ENCODE results near the gene RAB11B.

RAB11B gene

GRCh38 chr19:8396563-8397203, 6.5 kb downstream of the RAB11B start:
- no peak for DNase-seq (ENCODE audit: extremely low read depth, low read depth)
- peak; percentile 75 for TF ChIP-seq CTCF (IDR thresholded peaks at IDR 0.05; ENCODE audit: low read depth, low read length)

- no peak for DNase-seq (ENCODE audit: extremely low read depth, low read depth)
- TF ChIP-seq CTCF (IDR thresholded peaks at IDR 0.05; ENCODE audit: low read depth, low read length): no peak
Measured at GRCh38 chr19:8397271-8397670, 7.1 kb downstream of the RAB11B start.

- no peak for DNase-seq (ENCODE audit: extremely low read depth, low read depth)
- TF ChIP-seq CTCF (IDR thresholded peaks at IDR 0.05; ENCODE audit: low read depth, low read length): no peak
Measured at GRCh38 chr19:8397746-8398310, 7.7 kb downstream of the RAB11B start.

- DNase-seq (ENCODE audit: extremely low read depth, low read depth): no peak
- TF ChIP-seq CTCF (IDR thresholded peaks at IDR 0.05; ENCODE audit: low read depth, low read length): no peak
Measured at GRCh38 chr19:8398311-8398771, 8.2 kb downstream of the RAB11B start.

GRCh38 chr19:8399681-8400188, 9.6 kb downstream of the RAB11B start:
- DNase-seq (ENCODE audit: extremely low read depth, low read depth): no peak
- TF ChIP-seq CTCF (IDR thresholded peaks at IDR 0.05; ENCODE audit: low read depth, low read length): no peak

GRCh38 chr19:8401981-8402411, 11.8 kb downstream of the RAB11B start:
- TF ChIP-seq CTCF (IDR thresholded peaks at IDR 0.05; ENCODE audit: low read depth, low read length): no peak
- DNase-seq (ENCODE audit: extremely low read depth, low read depth): no peak

- no peak for TF ChIP-seq CTCF (IDR thresholded peaks at IDR 0.05; ENCODE audit: low read depth, low read length)
- no peak for DNase-seq (ENCODE audit: extremely low read depth, low read depth)
Measured at GRCh38 chr19:8403098-8403819, 13.1 kb downstream of the RAB11B start.
